GM19099 (cell line): ENCODE measurements around the gene YKT6.

Experiments
- POLR2A ChIP-seq: IDR thresholded peaks from 3 replicates; pipeline ENCODE4 v1.6.1; 2011; ENCODE audit warnings: low read depth; ENCODE audit not compliant: insufficient read length; ENCODE audit errors: extremely low read depth

Gene YKT6

DNA sequence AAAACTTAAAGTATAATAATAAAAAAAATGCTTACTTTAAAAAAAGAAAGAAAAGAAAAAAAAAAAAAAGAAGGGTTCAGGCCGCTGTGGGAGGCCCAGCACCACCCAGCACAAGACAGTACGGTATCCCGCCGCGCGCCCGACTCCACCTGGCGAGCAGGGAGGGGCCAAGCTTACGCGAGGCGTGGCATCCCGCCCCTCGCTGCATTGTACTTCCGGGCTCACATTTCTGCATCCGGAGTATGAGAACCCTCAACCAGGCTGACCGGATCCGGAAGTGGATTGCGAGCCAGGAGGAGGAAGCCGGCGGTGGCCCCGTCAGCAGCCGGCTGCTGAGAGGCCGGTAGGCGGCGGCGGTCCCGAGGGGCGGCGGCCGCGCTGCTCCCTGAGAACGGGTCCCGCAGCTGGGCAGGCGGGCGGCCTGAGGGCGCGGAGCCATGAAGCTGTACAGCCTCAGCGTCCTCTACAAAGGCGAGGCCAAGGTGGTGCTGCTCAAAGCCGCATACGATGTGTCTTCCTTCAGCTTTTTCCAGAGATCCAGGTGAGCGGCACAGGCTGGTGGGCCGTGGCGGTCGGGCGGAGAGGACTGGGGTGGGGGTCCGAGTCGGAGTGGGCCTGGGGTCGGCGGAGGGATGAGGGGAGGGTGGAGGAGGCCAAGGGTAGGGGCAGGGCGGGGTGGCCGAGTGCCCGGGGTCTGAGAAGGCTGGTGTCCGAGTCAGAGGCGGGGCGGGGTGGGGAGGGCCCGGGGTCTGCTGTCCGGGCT lies at the start of gene YKT6:
Gene YKT6 (plus strand): TSS at position 280 of the 763 bp plus-strand sequence. CDS start 158 bp downstream, at position 438.
- peak; percentile 92 for TF ChIP-seq POLR2A

DNA sequence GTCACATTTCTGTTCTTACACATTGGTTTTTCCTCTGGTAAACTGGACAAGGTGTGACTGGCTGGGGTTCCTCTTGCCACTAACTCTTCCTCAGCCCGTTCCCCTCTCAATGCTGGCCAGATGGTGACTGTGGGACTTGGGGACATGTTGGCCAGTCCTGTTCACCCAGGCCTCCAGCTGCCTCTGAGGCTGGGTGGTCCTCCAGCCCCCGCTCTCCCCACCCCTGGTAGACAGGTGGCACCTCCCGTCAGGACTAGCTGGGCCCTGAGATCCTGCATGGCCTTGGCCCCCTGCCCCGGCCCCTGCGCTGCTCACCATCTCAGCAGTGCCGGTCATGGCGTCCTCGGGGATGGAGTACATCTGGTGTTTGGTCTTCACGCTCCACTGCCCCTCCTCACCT lies 48.8 kb upstream of the YKT6 start:
- no peak for TF ChIP-seq POLR2A

DNA sequence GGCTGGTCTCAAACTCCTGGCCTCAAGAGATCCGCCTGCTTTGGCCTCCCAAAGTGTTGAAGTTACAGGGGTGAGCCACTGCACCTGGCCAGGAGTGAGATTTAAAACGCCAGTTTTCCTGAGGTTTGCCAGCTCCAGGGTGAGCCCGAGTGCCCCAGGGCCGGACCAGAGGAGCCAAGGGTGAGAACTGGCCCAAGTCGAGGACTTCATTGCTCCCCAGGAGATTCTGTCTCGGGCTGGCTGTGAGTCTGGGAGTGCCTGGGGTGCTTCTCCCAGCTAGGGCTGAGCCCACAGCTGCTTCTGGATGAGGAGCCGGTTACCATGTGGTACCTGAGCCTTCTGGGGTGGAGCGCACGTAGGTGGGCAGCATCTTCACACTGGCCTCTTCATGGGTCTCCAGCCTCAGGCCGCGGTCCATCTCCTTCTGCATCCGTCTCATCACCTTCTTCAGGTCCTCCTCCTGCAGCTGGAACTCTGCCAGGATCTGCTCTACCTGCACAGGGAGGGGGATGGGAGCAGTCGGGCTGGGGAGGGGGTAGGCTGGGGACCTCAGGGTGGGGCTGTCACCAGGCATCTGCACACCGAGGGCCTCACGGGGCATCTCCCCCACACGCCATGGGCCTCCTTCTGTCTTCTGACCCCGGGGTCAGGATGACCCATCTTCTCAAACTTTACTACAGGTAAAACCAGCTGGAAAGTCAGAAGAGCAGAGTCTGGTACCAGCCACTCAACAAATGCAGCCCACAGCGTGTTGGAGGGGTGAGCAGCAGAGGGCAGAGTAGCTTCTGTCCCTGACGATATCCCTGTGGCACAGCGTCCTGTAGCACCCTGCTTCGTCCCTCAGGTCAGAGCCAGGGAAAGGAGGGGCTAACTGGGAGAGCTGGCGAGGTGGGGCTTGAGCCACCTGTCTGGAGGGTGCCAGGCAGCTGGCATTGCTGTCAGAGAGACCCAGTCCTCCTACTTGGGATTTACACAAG lies 47.5 kb upstream of the YKT6 start:
- TF ChIP-seq POLR2A, result no peak

DNA sequence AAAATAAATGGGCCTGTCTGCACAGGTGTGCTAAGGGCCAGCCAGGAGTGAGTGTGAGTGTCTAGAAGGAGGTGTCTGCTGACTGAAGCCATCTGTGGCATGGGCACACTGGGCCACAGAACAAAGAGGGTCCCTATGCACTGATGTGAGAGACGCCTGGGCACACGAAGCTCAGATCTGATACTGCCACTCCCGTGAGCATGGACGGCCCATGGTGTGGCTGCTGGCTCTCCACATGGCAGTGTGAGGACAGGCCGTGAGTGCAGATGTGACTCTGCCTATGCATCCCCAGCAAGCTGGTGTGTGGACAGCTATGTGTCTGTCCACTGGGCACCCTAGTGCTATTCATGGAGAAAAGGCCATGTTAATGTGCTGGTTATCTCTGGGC lies 46.8 kb upstream of the YKT6 start:
- TF ChIP-seq POLR2A, result no peak

DNA sequence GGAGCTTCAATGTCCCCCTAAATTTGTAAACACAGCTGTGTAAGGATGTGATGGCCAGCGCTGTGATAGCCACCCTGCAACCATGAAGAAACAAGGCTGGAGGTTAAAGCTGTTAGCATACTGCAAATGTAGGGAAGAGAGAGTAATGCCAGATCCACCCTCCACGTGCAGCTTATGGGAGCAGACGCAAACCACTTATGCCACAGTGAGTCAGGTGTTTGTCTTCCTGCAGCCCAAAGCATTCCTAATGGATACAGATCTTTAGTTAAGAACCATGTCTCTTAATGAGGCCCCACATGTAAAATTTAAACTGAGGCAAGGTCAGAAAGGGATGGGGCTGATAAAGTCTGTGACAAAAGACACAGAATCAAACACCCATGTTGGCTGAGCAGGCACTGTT lies 46.1 kb upstream of the YKT6 start:
- TF ChIP-seq POLR2A, result no peak

DNA sequence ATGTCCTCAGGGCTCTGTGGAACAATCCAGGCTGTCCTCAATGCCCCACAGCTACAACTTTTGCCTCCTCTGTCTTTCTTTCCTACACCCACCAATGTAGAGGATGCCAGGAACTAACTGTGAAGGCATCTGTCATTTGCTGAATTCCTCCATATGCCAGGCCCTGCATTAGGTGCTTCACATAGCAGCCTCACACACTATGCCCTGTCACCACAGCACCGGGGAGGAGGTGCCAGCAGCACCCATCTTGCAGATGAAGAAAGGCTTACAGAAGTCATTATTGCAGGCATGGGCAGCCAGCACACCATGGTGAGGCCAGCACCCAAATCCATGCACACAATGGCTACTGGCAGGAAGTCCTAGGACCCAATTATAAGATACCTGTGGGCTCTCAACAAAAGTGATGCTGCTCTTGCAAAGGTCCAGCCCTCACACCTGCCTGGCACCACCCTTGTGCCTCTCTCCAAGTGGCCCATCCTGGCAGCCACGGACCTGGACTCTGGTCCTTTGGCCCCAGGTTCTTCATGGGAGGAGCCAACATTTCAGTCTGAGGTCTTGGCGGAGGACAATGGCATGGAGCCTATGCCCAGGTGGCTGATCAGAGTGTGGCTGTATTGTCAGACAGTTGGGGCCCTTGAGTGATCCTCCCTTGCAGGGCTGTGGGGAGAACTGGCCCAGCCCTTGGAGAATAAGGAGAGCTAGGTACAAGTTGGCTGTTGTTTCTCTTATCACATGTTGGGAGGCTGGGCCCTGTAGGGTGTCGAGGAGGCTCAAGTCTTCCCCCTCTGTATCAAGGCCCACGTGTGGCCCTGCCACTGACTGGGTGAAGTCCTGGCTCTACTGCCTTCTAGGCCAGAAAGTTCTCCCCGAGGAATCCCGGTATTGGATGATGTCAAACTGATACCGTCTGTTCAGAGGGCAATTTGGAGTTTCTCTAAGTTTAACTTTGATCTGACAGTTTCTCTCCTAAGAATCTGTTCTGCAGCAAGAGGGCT lies 45.3 kb upstream of the YKT6 start:
- no peak for TF ChIP-seq POLR2A

DNA sequence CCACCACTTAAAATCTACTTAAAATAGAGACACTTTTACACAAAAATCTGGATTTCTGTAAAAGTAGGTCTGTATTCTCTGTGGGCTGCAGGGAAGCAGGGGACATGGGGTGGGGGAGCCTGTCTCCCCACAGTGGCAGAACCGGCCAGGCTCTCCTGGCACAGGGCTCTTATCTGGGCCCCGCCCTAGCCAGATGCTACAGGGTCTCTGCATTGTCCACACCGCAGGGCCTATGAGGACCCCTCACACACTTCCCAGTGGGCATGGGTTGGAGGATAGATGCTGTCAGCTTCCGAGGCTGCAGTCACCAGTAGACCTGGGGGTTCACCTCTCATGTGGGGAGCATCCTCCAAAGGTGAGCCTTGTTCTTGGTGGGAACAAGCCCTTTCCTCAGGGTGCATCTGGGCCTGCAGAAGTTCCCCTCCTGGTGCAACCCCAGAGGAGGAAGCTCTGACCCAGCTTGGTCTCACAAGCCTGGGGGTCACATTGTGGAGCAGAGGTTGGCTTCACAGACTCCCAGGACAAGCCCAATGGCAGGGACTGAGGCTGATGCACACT lies 44.2 kb upstream of the YKT6 start:
- TF ChIP-seq POLR2A, result no peak

DNA sequence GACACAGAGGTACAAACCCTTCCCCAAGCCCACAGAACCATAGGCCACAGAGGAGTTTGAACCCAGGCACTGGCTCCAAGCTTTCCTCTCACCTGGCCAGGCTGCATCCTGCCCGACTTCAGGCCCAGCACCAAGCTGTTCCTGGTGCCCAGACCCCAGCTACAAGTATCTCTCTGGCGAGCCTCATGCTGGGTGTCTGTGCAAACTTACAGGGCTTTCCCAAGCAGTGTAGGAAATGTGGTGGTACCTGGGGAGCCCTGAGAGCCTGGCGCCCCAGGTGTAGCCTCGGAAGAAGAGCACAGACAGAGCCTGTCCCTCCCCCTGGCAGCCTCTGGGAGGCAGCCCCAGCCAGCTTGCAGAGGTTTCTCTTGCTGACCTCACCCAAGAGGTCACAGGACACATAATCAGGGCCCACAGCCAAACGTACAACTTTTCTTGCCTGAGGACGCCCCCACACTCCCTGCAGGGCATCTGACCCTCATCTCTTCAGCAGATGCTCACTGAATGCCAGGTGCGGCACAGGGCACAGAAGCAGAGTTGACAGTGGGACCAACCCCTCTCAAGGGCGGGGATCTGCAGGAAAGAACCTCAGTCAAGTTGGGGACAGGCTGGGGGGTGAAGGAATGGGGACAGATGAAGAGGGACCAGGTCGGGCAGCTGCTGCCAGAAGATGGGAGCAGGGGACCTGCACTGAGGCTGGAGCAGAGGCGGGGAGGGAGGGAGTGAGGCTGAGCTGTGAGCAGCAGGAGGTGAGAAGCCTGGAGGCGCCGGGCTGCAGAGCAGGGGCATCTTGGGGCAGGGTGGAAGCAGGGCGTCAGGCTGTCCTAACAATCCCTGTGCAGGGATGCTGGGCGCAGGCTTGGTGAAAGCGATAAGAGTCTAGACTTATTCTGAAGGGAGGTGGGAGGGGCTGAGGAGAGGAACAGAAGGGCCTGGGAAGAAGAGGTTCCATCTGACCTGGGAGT lies 43.4 kb upstream of the YKT6 start:
- no peak for TF ChIP-seq POLR2A

DNA sequence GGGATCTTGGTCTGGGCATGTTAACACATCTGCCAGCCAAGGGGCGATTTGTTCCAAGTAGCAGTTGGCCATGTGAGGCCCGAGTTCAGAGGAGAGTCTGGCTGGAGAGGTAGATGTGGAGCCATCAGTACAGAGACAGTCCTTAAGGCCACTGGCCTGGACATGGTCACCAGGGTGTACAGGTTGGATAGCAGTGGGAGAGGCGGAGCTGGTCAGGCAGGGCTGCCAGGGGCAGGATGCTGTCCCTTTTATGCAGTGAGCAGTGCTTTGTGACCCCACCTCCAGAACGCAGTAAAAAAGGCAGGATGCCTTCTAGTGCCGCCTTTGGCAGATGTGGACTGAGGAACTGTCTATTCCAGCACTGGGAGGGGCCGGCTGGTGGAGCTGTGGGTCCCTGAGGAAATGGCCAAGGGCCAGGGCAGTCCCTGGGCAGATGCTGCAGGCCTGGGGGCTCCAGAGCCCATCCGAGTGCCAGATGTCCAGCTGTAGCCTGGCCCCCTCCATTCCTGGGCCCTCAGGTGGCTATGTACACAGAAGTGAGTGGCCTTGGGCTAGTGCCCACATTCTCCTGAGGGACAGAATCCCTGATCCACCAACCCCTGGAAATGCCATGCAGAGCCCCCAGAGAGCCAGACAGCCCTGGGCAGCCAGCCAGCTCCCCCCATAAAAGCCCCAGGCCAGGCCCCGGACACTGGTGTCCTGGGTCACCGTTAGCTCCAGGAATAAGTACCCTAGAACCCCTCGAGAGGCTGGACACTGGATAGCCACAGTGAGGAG lies 42.5 kb upstream of the YKT6 start:
- TF ChIP-seq POLR2A, result no peak

DNA sequence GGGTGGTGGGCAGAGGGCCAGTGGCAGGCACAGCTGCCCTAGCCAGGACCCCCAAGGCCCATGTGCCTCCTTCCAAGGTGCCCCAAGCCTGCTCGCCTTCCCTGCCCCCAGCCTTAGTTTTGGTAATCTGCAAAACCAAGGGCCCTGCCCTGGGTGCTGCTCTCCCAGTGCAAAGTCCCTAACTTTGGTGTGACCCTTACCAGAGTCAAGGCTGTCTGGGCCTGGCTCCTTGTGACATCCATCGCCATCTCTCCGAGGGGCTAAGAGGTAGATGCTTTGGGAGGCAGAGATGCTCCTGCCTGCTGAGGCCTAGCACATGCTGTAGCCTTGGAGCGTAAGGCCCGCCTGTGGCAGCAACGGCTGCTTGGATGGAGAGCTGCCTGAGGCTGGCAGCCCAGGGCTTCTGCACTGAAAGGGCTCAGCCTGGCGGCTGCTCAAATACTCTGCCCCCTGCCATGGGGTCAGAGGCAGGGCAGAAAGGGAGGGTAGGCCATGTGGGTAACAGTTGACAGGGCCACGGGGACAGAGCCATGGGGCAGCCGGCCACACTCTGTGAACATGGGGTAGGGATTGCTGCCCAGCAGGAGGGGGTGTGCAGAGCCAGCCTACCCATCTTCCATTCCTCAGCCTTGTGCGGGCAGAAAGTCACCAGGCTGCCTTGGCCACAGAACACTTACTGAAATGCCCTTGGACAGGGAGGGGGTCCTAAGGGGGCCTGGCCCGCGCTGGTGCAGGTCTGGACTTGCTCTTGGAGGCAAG lies 41.7 kb upstream of the YKT6 start:
- TF ChIP-seq POLR2A, result no peak

DNA sequence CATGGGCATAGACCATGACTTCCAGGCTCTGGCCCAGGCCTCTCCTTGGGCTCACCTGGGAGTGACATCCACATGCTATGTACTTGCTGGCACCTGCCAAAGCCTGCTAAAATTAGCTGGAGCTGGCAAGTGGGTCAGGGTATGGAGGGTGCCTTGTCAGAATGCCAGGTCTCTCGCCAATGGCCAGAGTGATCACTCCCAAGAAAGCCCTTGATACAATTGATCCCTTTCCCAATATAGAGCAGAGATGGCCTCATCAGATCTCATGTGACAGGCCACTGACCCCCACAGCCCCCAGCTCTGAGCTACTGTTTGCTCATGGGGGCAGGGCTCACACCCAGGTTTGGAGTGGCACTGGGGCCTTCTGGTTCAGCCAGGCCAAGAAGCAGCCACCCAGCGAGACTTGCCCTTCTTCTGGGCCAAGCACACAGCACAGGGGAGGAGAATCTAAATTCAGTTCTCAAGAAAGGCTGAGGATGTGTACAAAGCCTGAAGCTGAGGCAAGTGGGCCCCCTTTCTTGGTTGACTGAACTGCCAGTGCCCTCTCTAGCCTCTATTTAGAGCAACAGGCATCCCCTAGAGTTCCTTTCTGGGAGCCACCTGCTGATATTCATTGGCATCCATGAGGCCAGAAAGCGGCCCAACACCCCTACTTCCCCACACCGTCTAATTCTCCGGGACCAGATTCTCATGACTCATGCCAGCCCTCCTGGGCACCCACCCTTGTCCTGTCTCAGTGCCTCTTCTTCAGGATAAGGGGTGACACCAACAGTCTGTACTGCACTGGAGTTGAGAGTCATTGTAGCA lies 40.8 kb upstream of the YKT6 start:
- no peak for TF ChIP-seq POLR2A
